K562 (cell line): ENCODE data around the gene WASF2. TPM values are rescaled to one million over a fixed set of nuclear protein-coding genes. Genes with fewer than 3 reads are reported as not detected.

ENCODE experiments used
- BRF1 ChIP-seq: IDR thresholded peaks from 3 replicates; pipeline ENCODE4 v1.6.1; 2011; ENCODE audit warnings: borderline replicate concordance, mild to moderate bottlenecking; ENCODE audit not compliant: insufficient read length; ENCODE audit errors: extremely low read depth
- CBX2 ChIP-seq: fragments of 200-600 bp; sonication (generic); IDR thresholded peaks from one replicate; pipeline ENCODE4 v1.6.1; 2012; ENCODE audit warnings: mild to moderate bottlenecking, low read length, inconsistent platforms; ENCODE audit not compliant: insufficient read depth, poor library complexity, severe bottlenecking
- ETV5 ChIP-seq: sonication (generic); formaldehyde crosslinking; IDR thresholded peaks from 2 replicates; pipeline ENCODE4 v1.4.0; 2020; ENCODE audit warnings: low read depth, mild to moderate bottlenecking, missing genetic modification reagents
- FOXM1 ChIP-seq, 2 experiments: fragments of 450-650 bp in 1 of 2; sonication (generic) in 1 of 2; formaldehyde crosslinking in 1 of 2; IDR thresholded peaks; 2 replicates each; pipeline versions ENCODE4 v1.6.1 to v1.9.0; 2017 to 2022; ENCODE audit warnings: low read depth in 2 of 2, mild to moderate bottlenecking in 2 of 2, missing genetic modification reagents in 1 of 2, moderate library complexity in 1 of 2
- GABPB1 ChIP-seq: sonication (generic); formaldehyde crosslinking; IDR thresholded peaks from 2 replicates; pipeline ENCODE4 v1.8.0; 2022; ENCODE audit warnings: mild to moderate bottlenecking, missing genetic modification reagents
- LCOR ChIP-seq: sonication (generic); formaldehyde crosslinking; IDR thresholded peaks from 2 replicates; pipeline ENCODE4 v1.8.0; 2022; ENCODE audit warnings: mild to moderate bottlenecking, missing genetic modification reagents
- MCM2 ChIP-seq: fragments of 450-650 bp; IDR thresholded peaks from 2 replicates; pipeline ENCODE4 v1.6.1; 2017; ENCODE audit warnings: low read depth, mild to moderate bottlenecking
- MTF1 ChIP-seq: fragments of 250-450 bp; sonication (Bioruptor Pico); IDR thresholded peaks from 2 replicates; pipeline ENCODE4 v1.9.0; 2021; ENCODE audit warnings: moderate library complexity, mild to moderate bottlenecking, inconsistent platforms, borderline replicate concordance
- MYBL2 ChIP-seq, 2 experiments: fragments of 450-650 bp in 1 of 2; sonication (generic) in 1 of 2; formaldehyde crosslinking in 1 of 2; IDR thresholded peaks; 2 replicates each; pipeline versions ENCODE4 v1.6.1 to v1.8.1; 2017 to 2022; ENCODE audit warnings: borderline replicate concordance in 1 of 2, inconsistent platforms in 1 of 2, low read depth in 1 of 2, mild to moderate bottlenecking in 1 of 2, missing genetic modification reagents in 1 of 2, moderate library complexity in 1 of 2
- NEUROD1 ChIP-seq: fragments of 150-350 bp; IDR thresholded peaks from 2 replicates; pipeline ENCODE4 v1.6.1; 2014; ENCODE audit warnings: borderline replicate concordance, low read length, low read depth; ENCODE audit not compliant: partially characterized antibody
- NFYB ChIP-seq: IDR thresholded peaks from 2 replicates; pipeline ENCODE4 v1.6.1; 2011; ENCODE audit warnings: mild to moderate bottlenecking, moderate library complexity; ENCODE audit not compliant: insufficient read length; ENCODE audit errors: extremely low read depth
- SRSF1 ChIP-seq: fragments of 200-400 bp; formaldehyde crosslinking; IDR thresholded peaks from 2 replicates; pipeline ENCODE4 v1.6.1; 2017; ENCODE audit warnings: mild to moderate bottlenecking, low read depth, low read length, moderate library complexity
- STAG1 ChIP-seq: sonication (generic); formaldehyde crosslinking; IDR thresholded peaks from 2 replicates; pipeline ENCODE4 v1.5.0; 2020; ENCODE audit warnings: missing genetic modification reagents, borderline replicate concordance
- ZFP36 ChIP-seq: fragments of 150-350 bp; IDR thresholded peaks from 2 replicates; pipeline ENCODE4 v1.6.1; 2018; ENCODE audit warnings: low read length, low read depth; ENCODE audit not compliant: partially characterized antibody
- ZNF134 ChIP-seq: fragments of 250-450 bp; sonication (Bioruptor Pico); conservative IDR thresholded peaks from 2 replicates; pipeline ENCODE4 v1.4.0; 2020
- ZNF518B ChIP-seq: fragments of 250-450 bp; sonication (Bioruptor Pico); IDR thresholded peaks from 2 replicates; pipeline ENCODE4 v1.5.0; 2021; ENCODE audit warnings: mild to moderate bottlenecking, moderate library complexity
- polyA plus RNA-seq, 8 experiments: library from polyadenylated mRNA; depleted of rRNA in 4 of 8; stranded (reverse) in 5 of 8; unstranded in 3 of 8; fragments of >200 nt; fragmentation: Nextera tagmentation in 2 of 8; fragmentation: Illumina TruSeq in 1 of 8; extraction: Ambion mirVana in 2 of 8; extraction: Trizol in 1 of 8; gene quantifications; 2 replicates each; pipeline versions ENCODE4 v1.2.1 to v1.2.3, GENCODE V29; 2011 to 2014; ENCODE audit warnings: inconsistent platforms in 1 of 8, missing spikeins in 1 of 8
- total RNA-seq, 7 experiments: library from RNA; depleted of rRNA in 6 of 7; stranded (reverse); fragments of >200 nt in 6 of 7; fragmentation: Illumina TruSeq in 2 of 7; extraction: Trizol in 2 of 7; gene quantifications; 2 replicates each; pipeline versions ENCODE4 v1.2.1 to v1.2.3, GENCODE V29; 2011 to 2021; ENCODE audit warnings: low replicate concordance in 1 of 7
- TF ChIP-seq, protein P1 (sequence below): fragments of 250-450 bp; sonication (Bioruptor Pico); IDR thresholded peaks from 2 replicates; pipeline ENCODE4 v1.8.0; 2022; ENCODE audit warnings: inconsistent platforms, mild to moderate bottlenecking, moderate library complexity, borderline replicate concordance
- TF ChIP-seq, protein P2 (sequence below): fragments of 200-800 bp; sonication (Bioruptor generic); IDR thresholded peaks from 2 replicates; pipeline ENCODE4 v1.6.1; 2017; ENCODE audit warnings: missing genetic modification characterization, missing compliant biosample characterization
- TF ChIP-seq, protein P3 (sequence below): sonication (generic); formaldehyde crosslinking; IDR thresholded peaks from 2 replicates; pipeline ENCODE4 v1.8.0; 2022; ENCODE audit warnings: mild to moderate bottlenecking, missing genetic modification reagents

The WASF2 gene
- total and polyA plus RNA-seq, 9 of the 15 experiments (the other 6 are each of a cell fraction or from before 2014, with no cell fraction given), result 8.2 to 163 (median 31.2) TPM

GRCh38 chr1:27489973-27490741 is at the start of gene WASF2 (continued):
- TF ChIP-seq ZNF518B (CRISPR knock-in tag), result no peak
- peak; percentile 89 for TF ChIP-seq FOXM1 (IDR thresholded peaks at IDR 0.05; ENCODE audit: low read depth)
- no peak; the same call in 1 of the 2 replicates for TF ChIP-seq FOXM1 (CRISPR knock-in tag; IDR thresholded peaks at IDR 0.05; ENCODE audit: low read depth)
- TF ChIP-seq NFYB, result peak; percentile 98
- TF ChIP-seq MCM2, result no peak
- TF ChIP-seq ZFP36, result no peak
- TF ChIP-seq BRF1, result no peak
- TF ChIP-seq STAG1 (CRISPR knock-in tag), result no peak
- TF ChIP-seq, protein P1, sequence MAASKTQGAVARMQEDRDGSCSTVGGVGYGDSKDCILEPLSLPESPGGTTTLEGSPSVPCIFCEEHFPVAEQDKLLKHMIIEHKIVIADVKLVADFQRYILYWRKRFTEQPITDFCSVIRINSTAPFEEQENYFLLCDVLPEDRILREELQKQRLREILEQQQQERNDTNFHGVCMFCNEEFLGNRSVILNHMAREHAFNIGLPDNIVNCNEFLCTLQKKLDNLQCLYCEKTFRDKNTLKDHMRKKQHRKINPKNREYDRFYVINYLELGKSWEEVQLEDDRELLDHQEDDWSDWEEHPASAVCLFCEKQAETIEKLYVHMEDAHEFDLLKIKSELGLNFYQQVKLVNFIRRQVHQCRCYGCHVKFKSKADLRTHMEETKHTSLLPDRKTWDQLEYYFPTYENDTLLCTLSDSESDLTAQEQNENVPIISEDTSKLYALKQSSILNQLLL (CRISPR knock-in tag), result no peak
- TF ChIP-seq, protein P2, sequence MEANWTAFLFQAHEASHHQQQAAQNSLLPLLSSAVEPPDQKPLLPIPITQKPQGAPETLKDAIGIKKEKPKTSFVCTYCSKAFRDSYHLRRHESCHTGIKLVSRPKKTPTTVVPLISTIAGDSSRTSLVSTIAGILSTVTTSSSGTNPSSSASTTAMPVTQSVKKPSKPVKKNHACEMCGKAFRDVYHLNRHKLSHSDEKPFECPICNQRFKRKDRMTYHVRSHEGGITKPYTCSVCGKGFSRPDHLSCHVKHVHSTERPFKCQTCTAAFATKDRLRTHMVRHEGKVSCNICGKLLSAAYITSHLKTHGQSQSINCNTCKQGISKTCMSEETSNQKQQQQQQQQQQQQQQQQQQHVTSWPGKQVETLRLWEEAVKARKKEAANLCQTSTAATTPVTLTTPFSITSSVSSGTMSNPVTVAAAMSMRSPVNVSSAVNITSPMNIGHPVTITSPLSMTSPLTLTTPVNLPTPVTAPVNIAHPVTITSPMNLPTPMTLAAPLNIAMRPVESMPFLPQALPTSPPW (CRISPR knock-in tag), result peak; percentile 85
- TF ChIP-seq ETV5 (CRISPR knock-in tag), result peak; percentile 58; the same call in 1 of the 2 replicates
- TF ChIP-seq GABPB1, result peak; percentile 38
- TF ChIP-seq LCOR (CRISPR knock-in tag), result peak; percentile 52; the same call in 1 of the 2 replicates
- peak; percentile 71; the same call in 1 of the 2 replicates for TF ChIP-seq SRSF1
- TF ChIP-seq MTF1 (CRISPR knock-in tag), result no peak
- TF ChIP-seq MYBL2 (IDR thresholded peaks at IDR 0.05; ENCODE audit: low read depth), result peak; percentile 71
- TF ChIP-seq MYBL2 (CRISPR knock-in tag; IDR thresholded peaks at IDR 0.05; ENCODE audit: borderline replicate concordance), result no peak
- TF ChIP-seq CBX2, result no peak
- TF ChIP-seq NEUROD1, result peak; percentile 81
- TF ChIP-seq, protein P3, sequence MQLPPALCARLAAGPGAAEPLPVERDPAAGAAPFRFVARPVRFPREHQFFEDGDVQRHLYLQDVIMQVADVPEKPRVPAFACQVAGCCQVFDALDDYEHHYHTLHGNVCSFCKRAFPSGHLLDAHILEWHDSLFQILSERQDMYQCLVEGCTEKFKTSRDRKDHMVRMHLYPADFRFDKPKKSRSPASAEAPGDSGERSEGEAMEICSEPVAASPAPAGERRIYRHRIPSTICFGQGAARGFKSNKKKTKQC (CRISPR knock-in tag), result peak; percentile 66; the same call in 1 of the 2 replicates
- no peak for TF ChIP-seq ZNF134
